DND-41 (cell line): ENCODE results near the gene MRRF.

Experiments used
- ATAC-seq: fragments of 200-7000 bp; cut with Tn5 transposase; 3 replicates; pipeline ENCODE4 v1.9.1; 2021; ENCODE audit warnings: low read depth; ENCODE audit not compliant: insufficient read depth
- DNase-seq: peaks from one replicate; pipeline ENCODE4 v3.0.0-alpha.2; 2020
- H2AFZ ChIP-seq: 2 replicates; pipeline ENCODE4 v1.6.0; 2012; ENCODE audit warnings: low read depth, low read length
- H3K27ac ChIP-seq: 2 replicates; pipeline ENCODE4 v1.5.1; 2012; ENCODE audit warnings: low read length, inconsistent platforms
- H3K27me3 ChIP-seq: fragments of 200-600 bp; sonication (generic); 2 replicates; pipeline ENCODE4 v1.6.0; 2012; ENCODE audit warnings: low read length, mild to moderate bottlenecking, inconsistent platforms; ENCODE audit not compliant: insufficient read depth, poor library complexity
- H3K36me3 ChIP-seq: 2 replicates; pipeline ENCODE4 v1.5.1; 2012; ENCODE audit warnings: low read length, inconsistent platforms; ENCODE audit not compliant: insufficient read depth
- H3K4me1 ChIP-seq: 2 replicates; pipeline ENCODE4 v1.5.1; 2012; ENCODE audit warnings: mild to moderate bottlenecking, low read length; ENCODE audit not compliant: insufficient read depth
- H3K4me2 ChIP-seq: 2 replicates; pipeline ENCODE4 v1.6.0; 2012; ENCODE audit warnings: mild to moderate bottlenecking, moderate library complexity, low read length, inconsistent platforms; ENCODE audit not compliant: insufficient read depth
- H3K4me3 ChIP-seq, 2 experiments: fragments of 200-600 bp in 1 of 2; shearing (Covaris generic) in 1 of 2; 2 replicates each; pipeline ENCODE4 v1.5.1; 2012 to 2016; ENCODE audit warnings: inconsistent platforms in 2 of 2, low read length in 2 of 2, mild to moderate bottlenecking in 2 of 2, low read depth in 1 of 2, moderate library complexity in 1 of 2
- H3K79me2 ChIP-seq: 2 replicates; pipeline ENCODE4 v1.6.0; 2012; ENCODE audit warnings: low read length, inconsistent platforms; ENCODE audit not compliant: insufficient read depth
- H3K9ac ChIP-seq: 2 replicates; pipeline ENCODE4 v1.6.0; 2012; ENCODE audit warnings: low read depth, mild to moderate bottlenecking, inconsistent platforms, low read length, moderate library complexity
- H3K9me3 ChIP-seq: 2 replicates; pipeline ENCODE4 v1.5.1; 2012; ENCODE audit warnings: low read length, moderate library complexity, mild to moderate bottlenecking, inconsistent platforms; ENCODE audit not compliant: insufficient read depth, severe bottlenecking
- H4K20me1 ChIP-seq: 2 replicates; pipeline ENCODE4 v1.6.0; 2012; ENCODE audit warnings: low read length; ENCODE audit not compliant: insufficient read depth
- EZH2 ChIP-seq: IDR thresholded peaks from 3 replicates; pipeline ENCODE4 v1.6.1; 2012; ENCODE audit warnings: borderline replicate concordance, low read depth, mild to moderate bottlenecking, moderate library complexity, low read length, inconsistent platforms; ENCODE audit not compliant: severe bottlenecking
- TF ChIP-seq, protein P1 (sequence below): IDR thresholded peaks from 2 replicates; pipeline ENCODE4 v1.5.1; 2012; ENCODE audit warnings: borderline replicate concordance, low read length, moderate library complexity, mild to moderate bottlenecking; ENCODE audit not compliant: poor library complexity, severe bottlenecking; ENCODE audit errors: extremely low read depth

MRRF gene

DNA sequence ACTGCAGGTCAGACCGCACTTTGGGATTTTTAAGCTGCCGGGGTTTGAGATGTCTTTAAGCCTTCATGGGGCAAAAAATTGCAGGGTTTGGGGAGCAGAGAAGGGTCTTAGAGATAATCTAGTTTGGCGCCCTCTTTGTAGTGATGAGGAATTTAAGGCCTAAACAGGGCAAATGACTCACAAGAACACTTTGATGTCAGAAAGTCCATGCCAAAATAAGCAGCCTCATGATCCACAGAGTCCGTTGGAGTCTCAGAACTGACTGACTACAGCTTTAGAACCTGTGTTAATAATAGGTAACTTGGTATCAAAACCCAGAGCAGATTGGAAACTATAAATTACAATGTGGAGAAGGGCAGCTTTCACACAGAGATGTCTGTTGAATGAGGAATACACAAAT is 70.2 kb downstream of the MRRF start:
- no peaks in the 10 kb centered on the region for H3K4me1 ChIP-seq
- H4K20me1 ChIP-seq, result no peaks in the 10 kb centered on the region
- H3K27me3 ChIP-seq, result peaks cover 3% of the 10 kb centered on the region
- no peaks in the 10 kb centered on the region for H3K36me3 ChIP-seq
- H3K4me2 ChIP-seq, result no peak overlapping the region
- no peak overlapping the region for H3K9ac ChIP-seq
- no peak overlapping the region for H3K4me3 ChIP-seq
- TF ChIP-seq, protein P1, sequence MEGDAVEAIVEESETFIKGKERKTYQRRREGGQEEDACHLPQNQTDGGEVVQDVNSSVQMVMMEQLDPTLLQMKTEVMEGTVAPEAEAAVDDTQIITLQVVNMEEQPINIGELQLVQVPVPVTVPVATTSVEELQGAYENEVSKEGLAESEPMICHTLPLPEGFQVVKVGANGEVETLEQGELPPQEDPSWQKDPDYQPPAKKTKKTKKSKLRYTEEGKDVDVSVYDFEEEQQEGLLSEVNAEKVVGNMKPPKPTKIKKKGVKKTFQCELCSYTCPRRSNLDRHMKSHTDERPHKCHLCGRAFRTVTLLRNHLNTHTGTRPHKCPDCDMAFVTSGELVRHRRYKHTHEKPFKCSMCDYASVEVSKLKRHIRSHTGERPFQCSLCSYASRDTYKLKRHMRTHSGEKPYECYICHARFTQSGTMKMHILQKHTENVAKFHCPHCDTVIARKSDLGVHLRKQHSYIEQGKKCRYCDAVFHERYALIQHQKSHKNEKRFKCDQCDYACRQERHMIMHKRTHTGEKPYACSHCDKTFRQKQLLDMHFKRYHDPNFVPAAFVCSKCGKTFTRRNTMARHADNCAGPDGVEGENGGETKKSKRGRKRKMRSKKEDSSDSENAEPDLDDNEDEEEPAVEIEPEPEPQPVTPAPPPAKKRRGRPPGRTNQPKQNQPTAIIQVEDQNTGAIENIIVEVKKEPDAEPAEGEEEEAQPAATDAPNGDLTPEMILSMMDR, result no peak
- TF ChIP-seq EZH2, result no peak
- no peak for ATAC-seq
- H2AFZ ChIP-seq, result no peak overlapping the region
- no peaks in the 10 kb centered on the region for H3K79me2 ChIP-seq
- no peaks in the 10 kb centered on the region for H3K9me3 ChIP-seq
- no peak for DNase-seq
- no peak overlapping the region for H3K27ac ChIP-seq

DNA sequence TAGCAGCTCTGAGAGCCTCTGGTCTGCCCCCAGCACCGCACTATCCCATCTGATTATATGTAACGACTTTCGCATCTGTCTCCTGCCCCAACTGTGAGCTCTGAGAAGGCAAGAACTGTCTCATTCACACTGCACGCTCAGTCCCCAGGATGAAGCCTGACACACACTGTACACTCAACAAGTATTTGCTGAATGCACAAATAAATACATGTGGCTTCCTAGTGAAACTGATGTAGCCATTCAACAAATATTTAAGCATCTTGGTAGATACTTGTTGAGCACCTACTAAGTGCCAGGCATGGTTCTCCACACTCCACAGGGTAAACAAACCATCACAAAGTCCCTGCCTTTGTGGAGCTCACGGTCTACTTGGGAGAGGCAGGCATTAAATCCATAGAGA is 71.5 kb downstream of the MRRF start:
- no peak overlapping the region for H3K4me3 ChIP-seq

DNA sequence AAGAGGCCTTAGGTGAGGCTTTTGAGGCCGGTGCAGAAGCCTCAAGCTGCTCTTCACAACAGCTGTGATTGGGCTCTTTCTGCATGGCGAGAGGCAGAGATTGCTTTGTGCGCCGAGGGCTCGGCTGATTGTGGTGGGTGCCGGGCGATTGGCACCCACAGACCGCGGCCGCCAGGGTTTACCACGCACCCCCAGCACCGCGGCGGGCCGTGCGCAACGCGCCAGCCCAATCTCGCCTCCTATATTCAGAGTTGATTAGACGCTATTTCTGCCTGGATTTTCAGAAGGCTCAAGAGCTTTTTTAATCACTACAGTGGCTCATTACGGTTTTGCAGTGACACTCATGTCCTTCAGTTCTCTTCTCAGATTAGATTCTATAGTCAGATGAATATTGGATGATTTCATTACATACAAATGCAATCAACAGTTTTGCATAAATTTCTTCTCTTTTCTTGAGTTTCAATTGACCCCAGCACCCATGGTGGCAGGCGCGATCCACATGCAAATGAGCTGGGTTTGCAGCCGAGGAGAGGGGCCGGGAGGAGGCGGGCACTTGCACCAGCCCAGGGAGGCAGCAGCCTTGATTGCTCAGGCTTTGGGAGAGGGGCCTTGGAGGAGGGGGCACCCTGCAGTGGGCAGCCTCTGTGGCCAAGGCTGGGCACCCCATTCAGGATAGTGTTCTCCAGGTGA is 72.3 kb downstream of the MRRF start:
- TF ChIP-seq EZH2, result no peak
- TF ChIP-seq, protein P1, result no peak
- no peaks in the 10 kb centered on the region for H3K9me3 ChIP-seq
- H3K4me1 ChIP-seq, result no peaks in the 10 kb centered on the region
- peaks cover 3% of the 10 kb centered on the region for H3K27me3 ChIP-seq
- no peak overlapping the region for H3K4me2 ChIP-seq
- H3K27ac ChIP-seq, result no peak overlapping the region
- H3K79me2 ChIP-seq, result no peaks in the 10 kb centered on the region
- no peak overlapping the region for H2AFZ ChIP-seq
- DNase-seq, result no peak
- no peak for ATAC-seq
- H4K20me1 ChIP-seq, result no peaks in the 10 kb centered on the region
- no peak overlapping the region for H3K4me3 ChIP-seq
- H3K9ac ChIP-seq, result no peak overlapping the region
- no peaks in the 10 kb centered on the region for H3K36me3 ChIP-seq

More for the DNA sequence above, 71.5 kb downstream of the MRRF start:
- TF ChIP-seq EZH2, result no peak
- TF ChIP-seq, protein P1, result no peak
- no peak overlapping the region for H3K9ac ChIP-seq
- no peaks in the 10 kb centered on the region for H4K20me1 ChIP-seq
- no peak overlapping the region for H2AFZ ChIP-seq
- no peaks in the 10 kb centered on the region for H3K4me1 ChIP-seq
- no peak overlapping the region for H3K4me2 ChIP-seq
- no peaks in the 10 kb centered on the region for H3K36me3 ChIP-seq
- DNase-seq, result no peak
- H3K79me2 ChIP-seq, result no peaks in the 10 kb centered on the region
- no peak overlapping the region for H3K27ac ChIP-seq
- no peak for ATAC-seq
- H3K9me3 ChIP-seq, result no peaks in the 10 kb centered on the region
- peaks cover 3% of the 10 kb centered on the region for H3K27me3 ChIP-seq
